Mesothelial cell of epicardium (in vitro differentiated cells): ENCODE results near the gene MCCC1. TPM values are rescaled to one million over a fixed set of nuclear protein-coding genes. Genes with fewer than 3 reads are reported as not detected.

Experiments used
- DNase-seq, 2 experiments: peaks; one replicate each; pipeline ENCODE4 v3.0.0; 2021; ENCODE audit warnings: low spot score in 2 of 2; ENCODE audit not compliant: unreplicated experiment in 2 of 2
- H3K27ac Mint-ChIP-seq: 2 replicates; pipeline ENCODE4 v1.8.0; 2021; ENCODE audit warnings: mixed read lengths
- H3K27me3 Mint-ChIP-seq: 2 replicates; pipeline ENCODE4 v1.8.0; 2021; ENCODE audit warnings: low read depth, mixed read lengths
- H3K36me3 Mint-ChIP-seq: 2 replicates; pipeline ENCODE4 v1.8.0; 2021; ENCODE audit warnings: mixed read lengths
- H3K4me1 Mint-ChIP-seq: 2 replicates; pipeline ENCODE4 v1.8.0; 2021; ENCODE audit warnings: mixed read lengths
- H3K4me3 Mint-ChIP-seq: 2 replicates; pipeline ENCODE4 v1.8.0; 2021; ENCODE audit warnings: mild to moderate bottlenecking, moderate library complexity, mixed read lengths
- H3K9me3 Mint-ChIP-seq: 2 replicates; pipeline ENCODE4 v1.8.0; 2021; ENCODE audit warnings: mixed read lengths
- total RNA-seq: library from RNA; stranded (reverse); gene quantifications from 3 replicates; pipeline ENCODE4 v1.2.1, GENCODE V29; 2021
- TF ChIP-seq, protein P1 (sequence below): fragments of 200-600 bp; sonication (generic); IDR thresholded peaks from one replicate; pipeline ENCODE4 v1.5.0; 2021; ENCODE audit warnings: antibody characterized with exemption; ENCODE audit not compliant: unreplicated experiment

MCCC1 gene
- total RNA-seq, 1 donor from 2014 or later = 37.3 TPM

DNA sequence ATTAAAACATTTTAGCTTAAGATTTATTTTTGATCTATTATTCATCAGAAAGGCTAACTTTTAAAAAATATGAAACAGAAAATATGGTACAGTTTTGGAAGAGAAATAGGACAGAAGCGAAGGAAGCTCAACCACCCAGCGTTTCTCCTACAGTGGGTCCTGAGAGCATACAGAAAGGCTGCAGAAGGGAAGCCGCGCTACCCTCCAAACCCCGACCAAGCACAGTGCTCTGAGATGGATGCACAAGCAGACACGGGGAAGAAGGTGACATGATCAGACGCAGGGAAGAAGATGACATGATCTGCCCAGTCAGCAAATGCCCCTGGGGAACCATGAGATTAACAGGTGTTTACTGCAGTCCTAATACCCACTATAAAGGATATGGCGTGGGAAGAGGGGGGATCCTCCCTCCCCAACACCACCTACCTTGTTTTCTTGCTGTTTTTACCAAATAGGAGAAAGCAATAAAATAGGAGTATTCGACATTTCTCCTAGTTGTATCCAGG, 133.4 kb downstream of the MCCC1 start:
- peaks cover 17% of the 10 kb centered on the region for H3K4me1 Mint-ChIP-seq
- no peak overlapping the region for H3K4me3 Mint-ChIP-seq
- no peaks in the 10 kb centered on the region for H3K27me3 Mint-ChIP-seq

More for the DNA sequence above, 133.4 kb downstream of the MCCC1 start:
- Mint-ChIP-seq H3K36me3 (peaks cover 5% of the 10 kb centered on the region), H3K9me3 (no peaks in the 10 kb centered on the region), H3K27ac (no peak overlapping the region)
- DNase-seq = no peak
- TF ChIP-seq, protein P1, sequence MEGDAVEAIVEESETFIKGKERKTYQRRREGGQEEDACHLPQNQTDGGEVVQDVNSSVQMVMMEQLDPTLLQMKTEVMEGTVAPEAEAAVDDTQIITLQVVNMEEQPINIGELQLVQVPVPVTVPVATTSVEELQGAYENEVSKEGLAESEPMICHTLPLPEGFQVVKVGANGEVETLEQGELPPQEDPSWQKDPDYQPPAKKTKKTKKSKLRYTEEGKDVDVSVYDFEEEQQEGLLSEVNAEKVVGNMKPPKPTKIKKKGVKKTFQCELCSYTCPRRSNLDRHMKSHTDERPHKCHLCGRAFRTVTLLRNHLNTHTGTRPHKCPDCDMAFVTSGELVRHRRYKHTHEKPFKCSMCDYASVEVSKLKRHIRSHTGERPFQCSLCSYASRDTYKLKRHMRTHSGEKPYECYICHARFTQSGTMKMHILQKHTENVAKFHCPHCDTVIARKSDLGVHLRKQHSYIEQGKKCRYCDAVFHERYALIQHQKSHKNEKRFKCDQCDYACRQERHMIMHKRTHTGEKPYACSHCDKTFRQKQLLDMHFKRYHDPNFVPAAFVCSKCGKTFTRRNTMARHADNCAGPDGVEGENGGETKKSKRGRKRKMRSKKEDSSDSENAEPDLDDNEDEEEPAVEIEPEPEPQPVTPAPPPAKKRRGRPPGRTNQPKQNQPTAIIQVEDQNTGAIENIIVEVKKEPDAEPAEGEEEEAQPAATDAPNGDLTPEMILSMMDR = no peak

Other genes with a start within 250 kb of the MCCC1 start
- 50.7 to 53.8 TPM (median 52.9 TPM) in 3 replicates for gene DCUN1D1, start 119.0 kb downstream of the MCCC1 start, total RNA-seq
- gene LAMP3, start 63.2 kb upstream of the MCCC1 start, total RNA-seq = 1.5 to 1.9 TPM (median 1.7 TPM) in 3 replicates
- 28.8 to 29.1 TPM (median 29.1 TPM) in 3 replicates for gene B3GNT5, start 153.8 kb upstream of the MCCC1 start, total RNA-seq